ENCODE results near the gene ALG6.
"Not testable (repeated sequence)": the region's sequence is repeated elsewhere in the genome, so short reads cannot be mapped to it uniquely, and the experiment has no call there.

The ALG6 gene

DNA sequence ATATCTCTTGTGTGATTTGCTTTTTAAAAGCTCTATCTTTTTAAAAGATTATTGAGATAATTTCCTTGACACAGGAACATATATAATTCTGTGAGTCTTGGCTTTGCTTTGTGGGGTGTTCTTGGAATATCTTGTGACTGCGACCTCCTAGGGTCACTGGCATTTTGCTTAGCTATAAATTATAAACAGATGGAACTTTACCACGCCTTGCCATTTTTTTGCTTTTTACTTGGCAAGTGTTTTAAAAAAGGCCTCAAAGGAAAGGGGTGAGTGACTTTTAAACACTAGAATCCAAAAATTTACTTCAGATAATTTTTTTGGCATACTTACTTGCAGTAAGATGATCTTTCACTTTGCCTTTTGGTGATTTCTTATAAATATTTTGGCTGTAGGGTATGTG is 43.6 kb downstream of the ALG6 start:
- DNase-seq (ENCODE audit: low read depth in 3 of 3, low spot score in 1 of 3) = no peak

- DNase-seq (ENCODE audit: low read depth in 3 of 3, low spot score in 1 of 3) = no peak
Measured at GRCh38 chr1:63413394-63413793, 46.0 kb downstream of the ALG6 start.

GRCh38 chr1:63414691-63415365 is 47.4 kb downstream of the ALG6 start:
- DNase-seq (ENCODE audit: low read depth in 3 of 3, low spot score in 1 of 3) = no peak

DNA sequence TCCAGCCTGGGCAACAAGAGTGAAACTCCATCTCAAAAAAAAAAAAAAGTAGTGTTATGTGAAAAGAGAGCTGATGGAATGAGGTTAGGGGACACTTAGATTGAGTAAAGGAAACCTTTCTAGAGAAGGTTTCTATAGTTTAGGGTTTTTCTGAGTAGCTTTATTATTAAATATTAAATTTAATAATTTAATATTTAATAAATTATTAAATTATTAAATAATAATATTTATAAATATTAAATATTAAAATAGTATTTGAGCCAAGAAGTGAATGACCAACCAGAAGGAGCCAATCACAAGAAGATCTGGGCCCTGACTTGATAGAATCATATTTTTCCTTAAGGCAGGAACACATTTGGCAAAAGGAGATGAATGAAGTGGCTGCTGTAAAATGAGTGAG is 50.7 kb downstream of the ALG6 start:
- no peak for DNase-seq (ENCODE audit: low read depth in 3 of 3, low spot score in 1 of 3)

GRCh38 chr1:63420746-63421145 is 53.3 kb downstream of the ALG6 start:
- not testable (repeated sequence) for DNase-seq (ENCODE audit: low read depth in 3 of 3, low spot score in 1 of 3)

GRCh38 chr1:63423649-63424048 is 56.2 kb downstream of the ALG6 start:
- DNase-seq (ENCODE audit: low read depth in 3 of 3, low spot score in 1 of 3) = no peak

GRCh38 chr1:63428815-63429214 is 61.4 kb downstream of the ALG6 start:
- no peak for DNase-seq (ENCODE audit: low read depth in 3 of 3, low spot score in 1 of 3)

DNA sequence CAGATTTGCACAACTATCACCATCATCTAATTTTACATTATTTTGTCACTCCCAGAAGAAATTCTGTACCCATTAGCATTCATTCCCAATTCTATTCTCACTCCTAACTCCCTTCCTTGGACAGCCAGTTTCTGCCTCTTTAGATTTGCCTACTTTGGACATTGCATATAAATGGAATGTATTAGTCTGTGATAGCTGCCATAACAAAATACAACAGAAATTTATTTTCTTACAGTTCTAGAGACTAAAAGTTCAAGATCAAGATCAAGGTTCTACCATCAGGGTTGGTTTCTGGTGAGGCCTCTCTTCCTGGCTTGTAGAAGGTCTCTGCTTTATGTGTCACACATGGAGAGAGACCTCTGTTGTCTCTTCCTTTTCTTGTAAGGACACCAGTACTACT is 61.9 kb downstream of the ALG6 start:
- DNase-seq (ENCODE audit: low read depth in 3 of 3, low spot score in 1 of 3) = no peak

- no peak for DNase-seq (ENCODE audit: low read depth in 3 of 3, low spot score in 1 of 3)
Measured at GRCh38 chr1:63435161-63435560, 67.7 kb downstream of the ALG6 start.

DNA sequence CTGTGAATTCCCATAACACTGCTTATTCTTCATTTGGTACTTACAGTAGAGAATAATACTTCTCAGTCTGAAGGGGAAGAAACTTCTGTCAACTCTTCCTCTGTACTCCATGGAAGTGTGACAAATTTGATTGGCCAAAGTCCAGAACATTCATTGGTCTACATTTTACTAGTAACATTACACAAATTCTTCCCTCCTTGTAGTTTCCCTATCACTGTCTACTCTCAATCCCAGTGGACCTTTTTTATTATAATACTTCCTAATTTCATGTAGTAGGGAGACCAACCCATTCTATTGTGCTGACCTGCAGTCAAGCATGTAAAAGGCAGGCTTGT is 74.7 kb downstream of the ALG6 start:
- no peak for DNase-seq (ENCODE audit: low read depth in 3 of 3, low spot score in 1 of 3)

DNA sequence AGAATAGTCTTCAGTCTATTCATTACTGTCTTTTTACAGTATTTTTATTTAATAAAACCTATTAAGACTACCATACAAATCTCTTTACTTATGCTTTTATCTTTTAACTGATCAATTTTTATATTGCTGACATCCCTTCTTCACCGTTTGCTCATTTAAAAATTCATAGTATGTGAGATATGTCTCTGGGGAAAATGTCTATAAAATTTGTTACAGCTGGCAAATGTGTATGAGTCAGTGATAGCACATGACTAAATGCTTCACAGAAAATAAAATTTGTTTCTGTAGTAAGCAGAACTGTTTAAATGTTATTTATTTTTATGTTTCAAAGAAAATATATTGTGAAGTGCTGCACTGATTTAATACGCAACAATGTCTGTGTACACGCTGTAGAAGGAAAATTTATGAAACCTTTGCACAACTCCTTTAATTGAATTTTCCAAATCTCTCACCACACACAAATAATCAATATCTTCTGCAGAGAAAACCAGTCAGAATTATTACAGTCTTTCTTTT is 81.4 kb downstream of the ALG6 start:
- no peak for DNase-seq (ENCODE audit: low read depth in 3 of 3, low spot score in 1 of 3)

DNA sequence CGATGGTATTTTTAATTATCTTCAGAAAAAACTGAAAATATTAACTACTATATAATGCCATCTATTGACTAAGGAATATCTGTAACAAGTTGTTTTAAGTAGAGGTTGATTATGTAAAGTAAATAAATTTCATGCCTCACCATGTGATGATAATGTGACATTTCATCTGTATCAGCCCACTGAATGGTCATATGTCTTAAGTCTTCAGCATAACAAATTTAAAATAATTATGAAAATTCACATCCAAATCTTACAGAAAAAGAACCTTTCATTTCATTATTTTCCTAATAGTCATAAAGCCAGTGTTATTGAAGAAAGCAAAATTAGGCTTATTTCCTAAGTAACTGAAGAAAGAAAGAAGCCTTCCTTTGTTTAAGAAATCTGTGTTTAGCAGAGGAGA is 83.0 kb downstream of the ALG6 start:
- DNase-seq (ENCODE audit: low read depth in 3 of 3, low spot score in 1 of 3) = no peak

DNA sequence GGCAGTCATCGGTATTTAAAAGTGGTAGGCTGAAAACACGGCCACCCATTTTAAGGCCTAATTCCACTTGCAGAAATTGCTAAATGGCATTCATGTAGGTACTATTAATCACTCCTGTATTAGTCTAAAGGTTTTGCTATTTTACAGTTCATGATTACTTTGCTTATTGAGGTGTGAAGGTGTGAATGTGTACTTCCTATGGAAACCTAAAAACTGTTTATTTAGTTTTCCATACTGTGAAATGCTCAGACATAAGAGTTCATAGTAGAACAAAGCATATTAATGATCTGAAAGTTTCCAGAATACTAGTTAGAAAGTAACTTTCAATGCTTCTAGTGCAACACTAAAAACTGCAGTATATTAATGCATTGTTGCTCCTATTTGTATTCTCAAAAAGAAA is 85.8 kb downstream of the ALG6 start:
- DNase-seq (ENCODE audit: low read depth in 3 of 3, low spot score in 1 of 3) = no peak

- no peak for DNase-seq (ENCODE audit: low read depth in 3 of 3, low spot score in 1 of 3)
Measured at GRCh38 chr1:63454269-63454668, 86.8 kb downstream of the ALG6 start.

GRCh38 chr1:63458750-63459149 is 91.3 kb downstream of the ALG6 start:
- DNase-seq (ENCODE audit: low read depth in 3 of 3, low spot score in 1 of 3) = no peak

DNA sequence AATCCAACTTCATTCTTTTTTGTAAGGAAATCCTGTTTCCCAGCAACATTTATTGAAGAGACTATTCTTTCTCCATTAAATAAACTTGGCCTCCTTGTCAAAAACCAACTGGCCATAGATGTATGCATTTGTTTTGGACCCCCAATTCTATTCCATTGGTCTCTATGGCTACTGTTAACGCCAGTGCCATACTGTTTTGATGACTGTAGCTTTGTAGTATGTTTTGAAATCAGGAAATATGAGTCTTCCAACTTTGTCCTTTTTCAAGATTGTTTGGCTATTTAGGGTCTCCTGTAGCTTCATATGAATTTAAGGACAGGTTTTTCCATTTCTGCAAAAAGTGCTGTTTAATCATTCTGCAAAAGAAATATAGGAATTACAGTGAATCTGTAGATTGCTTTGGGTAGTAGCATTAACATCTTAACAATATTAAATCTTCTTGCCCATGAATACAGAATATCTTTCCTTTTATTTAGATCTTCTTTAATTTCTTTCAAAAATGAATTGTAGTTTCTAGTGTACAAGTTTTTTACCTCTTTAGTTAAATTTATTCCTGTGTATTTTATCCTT is 94.3 kb downstream of the ALG6 start:
- DNase-seq (ENCODE audit: low read depth in 3 of 3, low spot score in 1 of 3) = no peak

GRCh38 chr1:63463248-63463647 is 95.8 kb downstream of the ALG6 start:
- DNase-seq (ENCODE audit: low read depth in 3 of 3, low spot score in 1 of 3) = no peak

DNA sequence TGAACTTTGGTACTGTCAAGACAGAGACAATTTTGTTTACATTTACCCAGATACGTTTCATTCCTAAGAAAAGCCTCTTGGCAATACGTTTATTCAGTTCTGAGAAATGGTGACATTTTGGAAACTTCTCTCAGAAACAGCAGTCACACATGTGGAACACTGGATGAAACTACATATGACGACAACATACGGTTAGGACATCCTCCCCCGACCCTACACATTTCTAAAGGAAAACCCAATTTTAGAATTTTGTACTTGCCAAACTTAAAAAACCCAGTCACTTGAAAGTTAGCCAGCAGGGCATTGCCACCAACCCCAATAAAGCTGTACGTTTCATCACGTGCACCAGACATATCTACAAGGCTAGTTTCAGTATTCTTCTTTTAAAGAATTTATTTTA is 98.8 kb downstream of the ALG6 start:
- no peak for DNase-seq (ENCODE audit: low read depth in 3 of 3, low spot score in 1 of 3)

DNA sequence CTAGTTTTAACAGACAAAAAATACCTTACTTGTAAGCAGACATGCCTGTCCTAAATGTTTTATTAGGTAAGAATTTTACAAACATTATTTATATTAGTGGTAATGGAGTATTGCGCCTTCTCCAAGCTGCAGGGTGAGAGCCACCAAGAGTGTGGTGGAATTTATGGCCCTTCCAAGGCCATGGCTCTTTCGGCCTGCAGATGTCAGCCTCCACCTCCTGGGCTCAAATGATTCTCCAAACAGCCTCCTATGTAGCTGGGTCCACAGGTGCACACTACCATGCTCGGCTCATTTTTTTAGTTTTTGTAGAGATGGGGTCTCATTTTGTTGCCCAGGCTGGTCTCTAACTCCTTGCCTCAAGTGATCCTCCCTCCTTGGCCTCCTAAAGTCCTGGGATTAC is 99.3 kb downstream of the ALG6 start:
- no peak for DNase-seq (ENCODE audit: low read depth in 3 of 3, low spot score in 1 of 3)

DNA sequence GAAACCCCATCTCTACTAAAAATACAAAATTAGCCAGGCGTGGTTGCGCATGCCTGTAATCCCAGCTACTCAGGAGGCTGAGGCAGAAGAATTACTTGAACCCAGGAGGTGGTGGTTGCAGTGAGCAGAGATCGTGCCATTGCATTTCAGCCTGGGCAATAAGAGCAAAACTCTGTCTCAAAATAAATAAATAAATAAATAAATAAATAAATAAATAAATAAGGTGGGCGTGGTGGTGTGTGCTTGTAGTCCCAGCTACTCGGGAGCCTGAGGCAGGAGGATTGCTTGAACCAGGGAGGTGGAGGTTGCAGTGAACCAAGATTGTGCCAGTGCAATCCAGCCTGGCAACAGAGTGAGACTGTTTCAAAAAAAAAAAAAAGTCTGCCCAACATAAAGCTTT is 101.3 kb downstream of the ALG6 start:
- not testable (repeated sequence) for DNase-seq (ENCODE audit: low read depth in 3 of 3, low spot score in 1 of 3)

GRCh38 chr1:63475761-63476160 is 108.3 kb downstream of the ALG6 start:
- no peak for DNase-seq (ENCODE audit: low read depth in 3 of 3, low spot score in 1 of 3)

- no peak for DNase-seq (ENCODE audit: low read depth in 3 of 3, low spot score in 1 of 3)
Measured at GRCh38 chr1:63480057-63480456, 112.6 kb downstream of the ALG6 start.

DNA sequence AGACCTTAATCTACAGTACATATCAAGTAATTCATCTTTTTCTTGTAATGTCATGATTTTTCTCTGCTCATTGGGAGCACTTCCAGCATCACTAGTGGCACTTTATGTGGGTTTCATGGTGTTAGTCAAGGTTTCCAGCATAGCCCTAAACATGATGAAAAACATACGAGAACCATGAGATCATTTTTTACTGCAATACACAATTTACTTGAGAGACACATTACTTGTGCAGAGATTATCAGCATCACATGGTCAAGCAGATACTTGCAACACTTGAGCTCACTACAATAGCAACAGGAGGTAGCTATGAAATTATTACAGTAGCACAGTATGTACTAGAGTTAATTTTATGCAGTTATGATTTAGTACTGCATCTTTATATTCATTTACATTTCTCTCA is 119.2 kb downstream of the ALG6 start:
- no peak for DNase-seq (ENCODE audit: low read depth in 3 of 3, low spot score in 1 of 3)
